ENCODE data around the gene CNTNAP4.

GRCh38 chr16:76389126-76389525 lies 111.9 kb downstream of the CNTNAP4 start:
- no peak for TF ChIP-seq CTCF (conservative IDR thresholded peaks at IDR 0.05; ENCODE audit: low read depth, low read length)
- no peak for TF ChIP-seq EZH2phosphoT487 (IDR thresholded peaks at IDR 0.05; ENCODE audit: borderline replicate concordance, low read length)
- TF ChIP-seq EZH2 (IDR thresholded peaks at IDR 0.05; ENCODE audit: low read length, unreplicated experiment), result no peak

All from PC-3 (cell line).